Measurements from ENCODE around the gene ARHGAP26. TPM values are rescaled to one million over a fixed set of nuclear protein-coding genes. Genes with fewer than 3 reads are reported as not detected.
A peak's percentile ranks its signal among the peaks of the same experiment; 100 is the strongest.

The ARHGAP26 gene
- total and polyA plus RNA-seq, 2 donors (not counting 3 experiments of a cell fraction or from before 2014, with no cell fraction given): 3.1 to 16.2 TPM

DNA sequence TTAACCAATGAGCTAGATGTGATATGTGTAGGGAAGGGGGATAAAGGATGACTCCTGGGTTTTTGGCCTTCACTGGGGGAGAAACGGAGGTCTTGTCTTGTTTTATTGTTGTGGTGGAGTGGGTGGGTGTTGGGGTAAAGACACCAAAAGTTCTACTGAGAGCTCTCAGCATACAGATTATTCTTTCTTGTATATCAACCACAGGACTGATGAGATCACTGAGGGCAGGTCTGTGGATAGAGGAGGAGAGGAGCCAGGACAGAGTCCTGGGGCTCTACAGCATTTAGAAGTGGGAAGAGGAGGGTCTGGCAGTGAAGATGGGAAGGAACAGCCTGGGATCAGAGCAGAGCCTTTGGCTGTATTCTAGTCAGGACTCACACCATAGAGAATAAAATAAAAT, 310.8 kb downstream of the ARHGAP26 start:
- BruUV-seq (replicated peaks): no TSS peak
- Histone ChIP-seq H3K79me2 (ENCODE audit: control insufficient read depth, insufficient read depth, low read length) (no peaks in the 10 kb centered on the region), H3K4me2 (ENCODE audit: insufficient read depth, low read length) (no peak overlapping the region), H2AFZ (ENCODE audit: low read depth, low read length) (no peak overlapping the region), H3K9ac (replicated peaks; ENCODE audit: extremely low read depth, insufficient read depth, low read length) (no peak overlapping the region), H4K20me1 (replicated peaks; ENCODE audit: control insufficient read depth, extremely low read depth, insufficient read depth, low read length) (no peaks in the 10 kb centered on the region), H3K4me3 (replicated peaks in 1 of 3; ENCODE audit: insufficient read depth in 1 of 3, low read depth in 1 of 3, low read length in 3 of 3) (no peak overlapping the region), H3K27me3 (ENCODE audit: control insufficient read depth in 2 of 2, insufficient read depth in 2 of 2, low read length in 2 of 2) (no peaks in the 10 kb centered on the region), H3K9me3 (replicated peaks; ENCODE audit: control insufficient read depth, insufficient read depth, low read length) (no peaks in the 10 kb centered on the region), H3K9me1 (replicated peaks; ENCODE audit: control insufficient read depth, extremely low read depth, insufficient read depth, low read length) (no peaks in the 10 kb centered on the region), H3K27ac (ENCODE audit: insufficient read depth, low read depth, low read length) (no peak overlapping the region), H3K36me3 (ENCODE audit: control insufficient read depth in 2 of 2, extremely low read depth in 1 of 2, insufficient read depth in 2 of 2, low read length in 2 of 2) (no peaks in the 10 kb centered on the region), H3K4me1 (ENCODE audit: control insufficient read depth, extremely low read depth, insufficient read depth, low read length) (peaks cover 7% of the 10 kb centered on the region)
- FAIRE-seq (no peak), DNase-seq (ENCODE audit: low read depth, low spot score) (no peak)
- intact Hi-C loops (cut with micrococcal nuclease): no loop called here
- TF ChIP-seq POLR2AphosphoS5 (IDR thresholded peaks at IDR 0.05; ENCODE audit: insufficient read depth, low read depth, low read length) (no peak), FOS (IDR thresholded peaks at IDR 0.05; ENCODE audit: borderline replicate concordance, insufficient read depth, low read length) (no peak)
- dilution Hi-C loops (cut with MboI; ENCODE audit: extremely low pct_ligation_motif_present, low sequenced_read_pairs): no loop called here
- ChIA-PET CTCF (no interaction called here), POLR2A (no interaction called here)

- BruUV-seq (replicated peaks): no TSS peak
- H3K4me3 ChIP-seq (replicated peaks in 1 of 3; ENCODE audit: insufficient read depth in 1 of 3, low read depth in 1 of 3, low read length in 3 of 3): no peak overlapping the region
- no peaks in the 10 kb centered on the region for H3K27me3 ChIP-seq (ENCODE audit: control insufficient read depth in 2 of 2, insufficient read depth in 2 of 2, low read length in 2 of 2)
- ChIA-PET POLR2A (no interaction called here), CTCF (interaction anchor here (0.9 to 1.6 kb wide), 9 partner anchors 18 to 157 kb away, joined by 3 to 7 read pairs (median 3); no protein-coding TSS in a partner anchor)
- H3K9me1 ChIP-seq (replicated peaks; ENCODE audit: control insufficient read depth, extremely low read depth, insufficient read depth, low read length): no peaks in the 10 kb centered on the region
- intact Hi-C loops (cut with micrococcal nuclease) (loop anchor here (1.0 kb wide), 1 partner anchor 23 kb away; no protein-coding TSS in a partner anchor), dilution Hi-C loops (cut with MboI; ENCODE audit: extremely low pct_ligation_motif_present, low sequenced_read_pairs) (no loop called here)
- peak; percentile 69 for DNase-seq (ENCODE audit: low read depth, low spot score)
- no peaks in the 10 kb centered on the region for H3K79me2 ChIP-seq (ENCODE audit: control insufficient read depth, insufficient read depth, low read length)
- H3K4me1 ChIP-seq (ENCODE audit: control insufficient read depth, extremely low read depth, insufficient read depth, low read length): peaks cover 7% of the 10 kb centered on the region
- peak overlapping the region; percentile 10 for H3K9ac ChIP-seq (replicated peaks; ENCODE audit: extremely low read depth, insufficient read depth, low read length)
- TF ChIP-seq JUN (IDR thresholded peaks at IDR 0.05; ENCODE audit: borderline replicate concordance, insufficient read depth, insufficient read length, low read depth) (peak; percentile 66), GATA2 (IDR thresholded peaks at IDR 0.05; ENCODE audit: insufficient read depth, insufficient read length, low read depth, low read length) (peak; percentile 54), FOS (IDR thresholded peaks at IDR 0.05; ENCODE audit: borderline replicate concordance, insufficient read depth, low read length) (peak; percentile 31), MYC (IDR thresholded peaks at IDR 0.05; ENCODE audit: low read depth, low read length) (no peak)
- peak; percentile 86 for FAIRE-seq
- H2AFZ ChIP-seq (ENCODE audit: low read depth, low read length): peak overlapping the region; percentile 16
- peak overlapping the region; percentile 21 for H3K4me2 ChIP-seq (ENCODE audit: insufficient read depth, low read length)
- no peaks in the 10 kb centered on the region for H3K9me3 ChIP-seq (replicated peaks; ENCODE audit: control insufficient read depth, insufficient read depth, low read length)
- no peak overlapping the region for H3K27ac ChIP-seq (ENCODE audit: insufficient read depth, low read depth, low read length)
- no peaks in the 10 kb centered on the region for H4K20me1 ChIP-seq (replicated peaks; ENCODE audit: control insufficient read depth, extremely low read depth, insufficient read depth, low read length)
- H3K36me3 ChIP-seq (ENCODE audit: control insufficient read depth in 2 of 2, extremely low read depth in 1 of 2, insufficient read depth in 2 of 2, low read length in 2 of 2): no peaks in the 10 kb centered on the region
Observed at GRCh38 chr5:143083006-143083405, 312.8 kb downstream of the ARHGAP26 start.
